Limb (tissue), 2 donors: ENCODE data around the gene HBG2.
"Not testable (repeated sequence)": the region's sequence is repeated elsewhere in the genome, so short reads cannot be mapped to it uniquely, and the experiment has no call there.

Source experiments
- DNase-seq, 2 donors: peaks; one replicate each; pipeline ENCODE4 v3.0.0-alpha.2; 2016; ENCODE audit errors: extremely low spot score in 2 of 2

HBG2 gene

DNA sequence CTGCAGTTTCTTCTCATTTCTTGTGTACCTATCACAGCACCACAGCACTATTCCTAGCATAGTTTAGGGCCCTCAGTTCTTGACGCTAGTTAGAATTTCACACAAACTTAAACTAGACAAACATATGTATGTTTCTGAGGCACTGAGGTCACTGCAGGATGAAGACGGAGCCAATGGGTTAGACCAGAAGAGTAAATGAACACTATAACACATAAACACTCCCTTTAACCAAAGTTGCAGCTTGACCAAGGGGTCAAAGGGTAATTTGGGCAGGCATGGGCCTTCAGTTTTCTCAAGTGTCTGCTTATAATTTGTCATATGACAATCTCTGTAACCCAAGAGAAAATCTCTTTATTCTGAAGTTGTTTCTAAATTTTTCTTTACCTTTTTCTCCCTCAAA lies 28.0 kb upstream of the HBG2 start:
- DNase-seq, result no peak

DNA sequence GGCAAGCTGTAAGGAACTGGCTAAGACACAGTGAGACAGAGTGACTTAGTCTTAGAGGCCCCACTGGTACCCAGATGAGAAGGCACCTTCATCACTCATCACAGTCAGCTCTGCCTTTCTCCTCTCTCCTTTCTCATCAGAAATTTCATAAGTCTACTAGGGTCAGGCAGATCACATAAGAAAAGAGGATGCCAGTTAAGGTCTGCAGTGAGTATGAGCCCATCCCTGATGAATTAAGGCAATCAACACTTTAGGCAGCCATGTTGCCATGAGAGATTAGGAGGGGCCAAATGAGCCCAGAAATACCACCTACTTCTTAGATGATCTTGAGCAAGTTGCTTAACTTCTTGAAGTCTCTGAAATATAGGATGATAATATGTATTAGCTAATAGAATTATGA lies 27.0 kb upstream of the HBG2 start:
- no peak for DNase-seq

DNA sequence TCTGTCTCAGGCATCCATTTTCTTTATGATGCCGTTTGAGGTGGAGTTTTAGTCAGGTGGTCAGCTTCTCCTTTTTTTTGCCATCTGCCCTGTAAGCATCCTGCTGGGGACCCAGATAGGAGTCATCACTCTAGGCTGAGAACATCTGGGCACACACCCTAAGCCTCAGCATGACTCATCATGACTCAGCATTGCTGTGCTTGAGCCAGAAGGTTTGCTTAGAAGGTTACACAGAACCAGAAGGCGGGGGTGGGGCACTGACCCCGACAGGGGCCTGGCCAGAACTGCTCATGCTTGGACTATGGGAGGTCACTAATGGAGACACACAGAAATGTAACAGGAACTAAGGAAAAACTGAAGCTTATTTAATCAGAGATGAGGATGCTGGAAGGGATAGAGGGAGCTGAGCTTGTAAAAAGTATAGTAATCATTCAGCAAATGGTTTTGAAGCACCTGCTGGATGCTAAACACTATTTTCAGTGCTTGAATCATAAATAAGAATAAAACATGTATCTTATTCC lies 26.1 kb upstream of the HBG2 start:
- peak in 1 of 2 donors; percentile 10 for DNase-seq

DNA sequence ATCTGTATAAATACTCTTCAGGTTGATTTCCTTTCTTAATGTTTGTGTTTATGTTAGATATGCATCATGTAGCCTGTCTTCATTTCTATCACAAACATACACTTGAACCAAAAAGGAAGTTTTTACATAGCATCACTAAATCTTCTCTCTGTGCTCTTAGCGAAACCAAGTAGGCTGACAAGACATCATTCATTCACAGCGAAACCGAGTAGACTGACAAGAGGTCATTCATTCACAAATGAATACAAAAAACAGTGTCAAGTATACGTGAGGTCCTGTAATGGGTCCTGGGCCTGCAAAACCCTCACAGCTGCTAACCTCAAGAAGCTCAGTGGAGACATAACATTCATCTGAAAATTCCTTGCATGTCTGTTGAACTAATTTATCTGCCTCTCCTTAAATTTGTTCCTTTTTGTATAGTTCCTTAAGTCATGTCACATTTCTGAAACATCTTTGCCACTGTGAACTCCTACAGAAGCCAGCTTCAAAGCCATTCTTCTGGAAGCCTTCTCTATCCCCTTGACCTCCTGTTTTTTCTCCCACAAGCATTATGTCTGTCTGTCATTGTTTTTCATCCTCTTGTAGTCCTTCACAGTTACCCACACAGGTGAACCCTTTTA lies 25.0 kb upstream of the HBG2 start:
- DNase-seq, result no peak

DNA sequence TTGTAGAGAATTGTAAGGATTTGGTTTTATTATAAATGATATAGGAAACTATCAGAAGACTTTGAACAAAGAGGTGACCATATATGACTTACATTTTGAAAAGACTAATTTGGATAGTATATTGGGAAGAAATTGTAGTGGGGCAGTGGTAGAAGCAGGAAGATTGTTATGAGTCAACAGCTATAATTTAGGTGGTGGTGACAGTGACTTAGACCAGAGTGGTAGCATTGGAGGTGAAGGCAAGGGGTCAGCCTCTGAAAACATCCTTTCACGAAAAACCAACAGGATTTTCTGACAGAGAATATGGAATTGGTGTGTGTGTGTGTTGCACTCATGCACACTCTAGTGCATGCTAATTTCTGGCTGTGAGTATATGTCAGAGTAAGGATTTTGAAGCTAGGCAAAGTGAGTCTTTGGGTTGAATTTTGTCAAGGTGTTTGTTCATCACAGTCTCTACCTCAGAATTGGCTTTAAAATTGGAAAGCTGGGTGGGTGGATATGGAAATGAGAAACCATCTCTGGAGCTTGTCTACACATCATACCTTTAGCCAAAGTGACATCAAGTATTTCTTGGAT lies 23.3 kb upstream of the HBG2 start:
- no peak for DNase-seq

DNA sequence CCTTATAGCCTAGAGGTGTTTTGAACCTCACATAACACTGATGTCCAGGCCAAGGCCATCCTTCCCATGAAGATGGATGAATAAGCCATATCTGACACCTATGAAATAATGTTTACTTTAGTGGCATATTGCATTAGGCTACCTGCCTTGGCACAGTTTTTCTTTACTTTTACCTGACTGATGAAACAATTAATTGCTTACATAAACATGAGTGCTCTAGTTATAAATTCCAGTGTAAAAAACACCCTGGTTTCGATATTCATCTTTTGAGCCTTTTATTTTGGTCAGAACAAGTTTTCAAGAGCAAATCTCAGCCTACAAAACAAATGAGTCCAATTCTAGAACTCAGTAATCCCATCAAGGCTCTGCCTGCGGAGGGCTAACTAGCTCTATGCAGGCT lies 22.1 kb upstream of the HBG2 start:
- DNase-seq, result no peak

DNA sequence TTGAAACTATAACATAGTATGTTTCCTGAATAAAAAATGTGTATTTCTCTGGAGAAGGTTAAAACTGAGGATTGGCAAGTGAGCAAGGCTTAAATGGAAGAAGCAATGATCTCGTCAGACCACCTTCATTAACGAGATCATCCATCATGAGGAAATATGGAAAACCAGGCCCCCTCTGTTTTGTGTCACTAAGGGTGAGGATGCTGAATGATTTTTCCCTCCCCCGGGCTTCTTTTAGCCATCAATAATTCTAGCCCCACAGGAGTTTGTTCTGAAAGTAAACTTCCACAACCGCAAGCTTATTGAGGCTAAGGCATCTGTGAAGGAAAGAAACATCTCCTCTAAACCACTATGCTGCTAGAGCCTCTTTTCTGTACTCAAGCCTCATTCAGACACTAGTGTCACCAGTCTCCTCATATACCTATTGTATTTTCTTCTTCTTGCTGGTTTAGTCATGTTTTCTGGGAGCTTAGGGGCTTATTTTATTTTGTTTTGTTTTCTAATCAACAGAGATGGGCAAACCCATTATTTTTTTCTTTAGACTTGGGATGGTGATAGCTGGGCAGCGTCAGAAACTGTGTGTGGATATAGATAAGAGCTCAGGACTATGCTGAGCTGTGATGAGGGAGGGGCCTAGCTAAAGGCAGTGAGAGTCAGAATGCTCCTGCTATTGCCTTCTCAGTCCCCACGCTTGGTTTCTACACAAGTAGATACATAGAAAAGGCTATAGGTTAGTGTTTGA lies 21.0 kb upstream of the HBG2 start:
- no peak for DNase-seq

DNA sequence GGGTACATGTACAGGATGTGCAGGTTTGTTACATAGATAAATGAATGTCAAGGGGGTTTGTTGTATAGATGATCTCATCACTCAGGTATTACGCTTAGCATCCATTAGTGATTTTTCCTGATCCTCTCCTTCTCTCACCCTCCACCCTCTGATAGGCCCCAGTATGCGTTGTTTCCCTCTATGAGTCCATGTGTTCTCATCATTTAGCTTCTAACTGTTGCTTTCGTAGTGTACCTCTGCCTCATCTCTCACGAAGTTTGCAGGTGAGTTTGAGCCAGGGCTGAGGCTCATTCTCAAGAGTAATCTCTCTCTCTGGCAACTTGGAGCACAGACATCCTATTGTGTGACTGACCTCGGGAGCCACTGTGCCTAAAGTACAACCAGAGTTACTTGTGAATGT lies 19.8 kb upstream of the HBG2 start:
- no peak for DNase-seq

DNA sequence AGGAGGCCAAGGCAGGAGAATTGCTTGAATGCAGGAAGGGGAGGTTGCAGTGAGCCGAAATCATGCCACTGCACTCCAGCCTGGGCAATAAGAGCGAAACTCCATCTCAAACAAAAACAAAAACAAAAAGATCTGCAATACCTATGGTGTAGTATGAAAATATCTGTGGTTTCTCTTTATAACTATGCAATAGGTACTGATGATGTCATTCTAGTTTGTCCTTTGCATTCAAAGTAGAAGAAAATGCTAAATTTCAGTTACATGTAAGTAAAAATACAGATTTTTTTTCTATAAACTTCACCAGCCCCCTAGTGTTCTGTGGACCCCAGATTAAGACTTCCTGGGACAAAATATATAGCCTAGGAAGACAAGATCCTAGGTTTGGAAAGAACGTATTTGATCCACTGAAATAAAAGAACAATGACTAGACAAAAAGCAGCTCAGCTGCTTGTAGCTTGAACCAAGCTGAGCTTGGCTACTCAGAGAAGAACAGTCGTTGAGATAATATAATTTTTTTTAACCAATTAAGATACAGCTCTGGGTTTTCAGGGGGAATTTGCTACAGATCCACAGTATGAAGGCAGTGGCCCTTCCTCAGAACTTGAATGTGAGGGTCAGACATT lies 17.9 kb upstream of the HBG2 start:
- DNase-seq, result no peak

DNA sequence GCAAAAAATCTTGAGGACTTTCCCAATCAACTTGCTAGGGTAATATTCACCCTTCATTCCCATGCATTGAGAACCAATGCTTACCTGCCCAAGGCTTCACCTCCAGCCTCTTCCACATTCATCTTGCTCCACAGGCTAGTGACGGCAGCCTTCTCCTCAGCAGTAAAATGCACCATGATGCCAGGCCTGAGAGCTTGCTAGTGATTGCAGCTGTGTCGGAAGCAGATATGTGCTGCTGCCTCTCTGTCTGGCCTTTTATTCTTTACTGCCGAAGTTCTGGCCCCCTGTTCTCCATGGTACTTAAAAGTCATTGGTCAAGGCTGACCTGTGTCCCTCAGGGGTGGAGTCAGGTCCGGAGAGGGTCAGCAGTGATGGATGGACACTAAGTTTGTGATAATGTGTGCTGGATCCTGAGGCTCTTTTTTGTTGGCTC lies 15.2 kb upstream of the HBG2 start, which contains the start of gene HBE1:
Gene HBE1, minus strand, starts transcription at position 231 of the 433 bp plus-strand sequence. Its CDS starts 55 bp downstream, at position 176.
- DNase-seq, result no peak

DNA sequence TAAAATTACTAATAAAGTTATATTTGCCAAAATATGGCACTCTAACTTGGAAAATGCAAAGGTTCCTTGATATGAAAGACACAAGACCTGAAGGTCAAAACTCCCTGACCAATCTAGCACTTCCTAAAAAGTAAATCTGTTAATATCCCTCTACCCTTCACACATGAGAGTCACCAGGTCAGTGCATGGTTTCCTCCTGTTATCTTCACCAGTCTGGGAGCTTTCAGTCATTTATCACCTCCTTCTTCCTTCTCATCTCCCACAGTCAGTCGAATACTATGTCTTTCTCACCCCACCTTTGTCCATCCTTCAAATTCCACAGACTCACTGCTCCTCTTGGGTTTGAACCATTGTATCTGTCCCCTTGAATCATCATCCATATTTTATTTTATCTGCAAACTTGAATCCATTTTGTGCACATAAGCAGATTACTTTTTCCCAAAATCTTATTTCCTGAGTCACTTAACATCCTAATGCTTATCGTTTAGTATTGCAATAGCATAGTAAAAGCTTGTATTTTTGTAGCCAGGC lies 12.5 kb upstream of the HBG2 start:
- DNase-seq, result no peak

DNA sequence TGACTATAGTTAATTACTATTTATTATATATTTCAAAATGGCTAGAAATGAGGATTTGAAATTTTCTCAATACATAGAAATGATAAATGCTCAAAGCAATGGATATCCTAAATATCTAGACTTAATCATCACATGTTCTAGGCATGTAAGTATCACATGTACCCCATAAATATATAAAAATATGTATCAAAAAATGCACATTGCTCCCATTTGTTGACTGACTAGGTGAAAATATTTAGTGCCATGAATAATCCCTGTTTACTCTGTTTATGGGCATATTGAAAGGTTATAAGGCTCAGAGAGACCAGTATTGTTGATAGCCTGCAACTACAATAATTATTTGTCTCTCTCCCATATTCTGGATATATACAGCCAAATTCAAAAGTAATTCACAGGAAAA lies 12.0 kb upstream of the HBG2 start:
- DNase-seq, result no peak

DNA sequence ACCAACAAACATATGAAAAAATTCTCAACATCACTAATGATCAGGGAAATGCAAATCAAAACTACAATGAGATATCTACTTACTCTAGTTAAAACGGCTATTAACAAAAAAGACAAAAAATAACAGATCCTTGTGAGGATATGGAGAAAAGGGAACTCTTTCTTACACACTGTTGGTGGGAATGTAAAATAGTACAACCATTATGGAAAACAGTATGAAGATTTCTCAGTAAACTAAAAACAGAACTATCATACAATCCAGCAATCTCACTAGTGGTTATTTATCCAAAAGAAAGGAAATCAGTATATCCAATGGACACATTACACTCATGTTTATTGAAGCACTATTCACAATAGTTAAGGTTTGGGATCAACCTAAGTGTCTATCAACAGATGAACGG lies 11.3 kb upstream of the HBG2 start:
- no peak for DNase-seq

DNA sequence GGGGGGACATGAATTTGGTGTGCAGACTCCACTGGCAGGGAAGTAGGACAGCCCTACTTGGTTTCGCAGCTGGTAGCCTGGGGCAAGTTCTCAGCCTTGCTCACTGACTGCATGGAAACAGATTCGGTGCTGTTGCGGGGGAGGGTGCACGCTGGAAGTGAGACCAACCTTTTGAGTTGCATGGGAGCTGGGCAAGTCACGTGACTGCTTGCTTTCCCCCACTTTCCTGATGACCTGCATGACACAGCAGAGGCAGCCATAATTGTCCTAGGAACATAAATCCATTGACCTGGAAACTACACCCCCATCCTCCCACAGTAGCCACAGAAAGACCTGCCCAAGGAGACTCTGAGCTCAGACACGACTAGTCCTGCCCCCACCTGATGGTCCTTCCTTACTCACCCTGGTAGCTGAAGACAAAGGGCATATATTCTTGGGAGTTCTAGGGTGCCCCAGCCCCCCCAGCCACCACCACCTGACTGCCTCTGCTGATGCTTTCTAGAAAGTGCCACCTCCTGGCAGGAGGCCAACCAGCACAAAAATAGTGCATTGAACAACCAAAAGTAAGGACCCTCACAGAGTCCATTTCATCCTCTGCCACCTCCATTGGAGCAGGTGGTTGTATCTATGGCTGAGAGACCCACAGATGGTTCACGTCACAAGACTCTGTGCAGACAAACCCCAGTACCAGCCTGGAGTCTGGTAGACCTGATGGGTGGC lies 4.1 kb upstream of the HBG2 start:
- DNase-seq, result no peak

DNA sequence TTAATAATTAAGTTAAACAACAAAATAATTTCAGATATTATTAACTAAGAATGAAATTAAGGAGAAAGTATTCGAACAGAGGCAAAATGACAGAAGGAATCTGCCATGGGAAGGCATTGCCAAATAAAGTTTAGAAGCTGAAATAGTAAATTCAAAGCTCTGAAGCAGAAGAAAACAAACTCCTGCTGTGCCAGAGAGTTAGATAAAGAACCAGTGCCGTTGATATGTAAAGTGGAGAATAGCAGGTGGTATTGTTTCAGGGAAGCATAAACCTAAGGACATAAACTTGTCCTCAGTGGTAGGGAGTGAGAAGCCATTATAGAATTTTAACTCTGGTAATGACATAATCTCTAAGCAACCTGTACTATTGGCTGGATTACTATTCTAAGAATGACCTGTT lies 2.7 kb upstream of the HBG2 start:
- DNase-seq, result no peak

DNA sequence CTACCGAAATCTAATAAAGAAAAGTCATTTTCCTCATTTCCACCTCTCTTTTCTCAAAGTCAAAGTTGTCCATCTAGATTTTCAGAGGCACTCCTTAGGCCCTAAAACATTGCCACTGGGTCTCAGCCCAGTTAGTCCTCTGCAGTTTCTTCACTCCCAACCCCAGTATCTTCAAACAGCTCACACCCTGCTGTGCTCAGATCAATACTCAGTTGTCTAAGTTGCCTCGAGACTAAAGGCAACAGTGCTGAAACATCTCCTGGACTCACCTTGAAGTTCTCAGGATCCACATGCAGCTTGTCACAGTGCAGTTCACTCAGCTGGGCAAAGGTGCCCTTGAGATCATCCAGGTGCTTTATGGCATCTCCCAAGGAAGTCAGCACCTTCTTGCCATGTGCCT lies 558 bp downstream of the HBG2 start:
- DNase-seq, result not testable (repeated sequence)

DNA sequence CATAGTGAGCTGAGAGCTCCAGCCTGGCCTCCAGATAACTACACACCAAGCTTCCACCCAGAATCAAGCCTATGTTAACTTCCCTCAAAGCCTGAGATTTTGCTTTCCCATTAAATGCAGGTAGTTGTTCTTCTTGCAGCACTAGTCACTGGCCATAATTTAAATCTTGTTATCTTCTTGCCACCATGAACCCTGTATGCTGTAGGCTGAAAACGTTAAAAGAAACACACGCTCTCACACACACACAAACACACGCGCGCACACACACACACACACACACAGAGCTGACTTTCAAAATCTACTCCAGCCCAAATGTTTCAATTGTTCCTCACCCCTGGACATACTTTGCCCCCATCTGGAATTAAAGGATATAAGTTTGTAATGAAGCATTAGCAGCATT lies 1.1 kb downstream of the HBG2 start:
- DNase-seq, result not testable (repeated sequence)

DNA sequence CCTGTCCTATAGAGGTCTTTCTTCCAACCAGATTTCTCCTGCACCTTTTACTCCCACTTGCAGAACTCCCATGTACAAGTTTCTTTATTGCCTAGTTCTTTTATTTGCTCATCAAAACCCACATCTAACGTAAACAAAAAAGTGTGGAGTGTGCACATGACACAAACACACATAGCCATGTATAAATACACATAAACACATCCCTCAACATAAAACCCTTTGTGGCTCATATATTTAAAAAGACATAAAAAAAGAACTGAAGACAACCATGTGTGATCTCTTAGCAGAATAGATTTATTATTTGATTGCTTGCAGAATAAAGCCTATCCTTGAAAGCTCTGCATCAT lies 1.7 kb downstream of the HBG2 start:
- DNase-seq, result no peak

DNA sequence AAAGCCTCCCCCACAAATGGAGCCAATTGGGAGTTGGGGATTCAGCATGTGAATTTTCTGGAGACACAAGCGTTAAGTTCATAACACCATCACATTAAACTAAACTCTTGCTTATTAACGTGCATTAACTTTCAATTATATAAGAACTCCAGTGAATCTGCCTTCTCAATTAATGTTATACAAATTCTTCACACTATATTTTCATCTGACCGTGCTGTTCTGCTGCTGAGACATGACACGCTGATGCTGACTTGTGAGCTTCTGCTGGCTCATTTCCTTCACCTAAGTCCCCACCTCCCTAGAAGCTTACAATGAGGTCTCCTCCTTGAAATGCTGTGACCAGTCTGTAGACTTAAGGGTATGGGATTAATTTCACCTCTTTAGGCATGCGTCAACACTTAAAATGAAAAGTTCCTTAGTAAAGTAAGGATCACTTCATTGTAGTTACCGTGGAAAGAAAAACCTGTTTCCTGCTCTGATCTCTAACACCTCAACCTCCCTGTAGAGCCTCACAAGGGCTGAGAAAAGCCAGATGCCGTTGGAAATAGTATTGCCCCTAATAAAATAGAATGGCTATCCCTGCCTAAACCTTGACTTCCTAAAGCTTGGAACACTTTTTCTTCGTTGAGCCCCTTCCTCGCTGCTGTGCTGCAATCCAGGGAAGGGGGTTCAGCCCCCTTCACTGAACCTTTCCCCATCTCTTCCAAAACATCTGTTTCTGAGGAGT lies 2.2 kb downstream of the HBG2 start:
- DNase-seq, result no peak

DNA sequence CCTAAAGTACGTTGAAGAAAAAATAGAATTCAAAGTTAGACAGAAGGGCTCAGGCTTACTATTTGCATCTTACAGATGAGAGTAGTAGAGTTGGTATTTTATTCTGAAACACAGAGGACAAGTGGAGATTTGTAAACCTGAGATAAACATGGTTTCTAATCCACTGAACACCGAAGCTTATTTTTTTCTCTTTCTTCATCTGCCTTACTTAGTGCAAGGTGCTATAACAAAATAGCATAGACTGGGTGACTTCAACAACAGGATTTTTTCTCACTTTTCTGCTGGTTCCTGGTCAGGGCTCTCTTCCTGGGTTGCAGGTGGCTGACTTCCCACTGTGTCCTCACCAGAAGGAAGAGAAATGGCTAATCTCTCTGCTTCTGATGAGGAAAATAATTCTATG lies 2.8 kb downstream of the HBG2 start:
- no peak for DNase-seq
